ENCODE results near the gene ETV3. TPM values are rescaled to one million over a fixed set of nuclear protein-coding genes. Genes with fewer than 3 reads are reported as not detected.

Gene ETV3
- total and polyA plus RNA-seq, 2 of the 4 experiments (the other 2 are of a cell fraction) = 6.4 to 14.7 TPM

DNA sequence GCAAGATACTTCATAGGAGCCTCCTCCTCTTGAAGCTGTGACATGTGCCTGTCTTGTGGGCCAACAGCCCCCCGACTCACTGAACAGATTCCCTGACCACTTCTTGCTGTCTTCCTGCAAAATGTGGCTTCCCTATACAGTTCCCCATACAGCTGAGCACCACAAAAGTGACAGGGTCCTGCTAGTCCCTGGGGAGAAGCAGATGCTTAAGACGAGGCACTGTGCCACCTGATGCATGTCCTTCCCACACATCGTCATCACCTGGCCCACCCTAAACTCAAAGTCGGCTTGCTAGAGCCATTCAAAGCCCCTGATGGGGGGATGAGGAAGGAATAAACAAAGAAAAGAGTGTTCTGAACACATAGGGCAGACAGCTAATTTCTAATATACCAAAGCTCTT, 29.2 kb upstream of the ETV3 start:
- no peaks in the 10 kb centered on the region for H3K9me1 ChIP-seq (ENCODE audit: insufficient read depth, low read length)
- H4K91ac ChIP-seq (ENCODE audit: insufficient read depth, low read depth, low read length) = no peak overlapping the region
- no peak overlapping the region for H3K56ac ChIP-seq (ENCODE audit: extremely low read depth, insufficient read depth, low read length)
- no peak overlapping the region for H2AFZ ChIP-seq (replicated peaks; ENCODE audit: low read length, poor library complexity)
- H4K5ac ChIP-seq (ENCODE audit: low read depth, low read length) = no peak overlapping the region
- WGBS, 2 experiments (ENCODE audit: extremely low coverage in 2 of 2, insufficient read length in 1 of 2) = 43% methylated on average over 1 of the region's 4 CpGs; no CpG with 5 or more reads in 1 of the 2 experiments
- H3K27ac ChIP-seq (ENCODE audit: insufficient read depth, low read length) = no peak overlapping the region
- H3K4me1 ChIP-seq (ENCODE audit: control insufficient read depth, insufficient read depth, low read length) = peaks cover under 1% of the 10 kb centered on the region; the same call in 1 of the 2 replicates
- H3K14ac ChIP-seq (replicated peaks; ENCODE audit: low read depth, low read length) = no peak overlapping the region
- no peak overlapping the region for H3K18ac ChIP-seq (ENCODE audit: low read depth, low read length)
- dilution Hi-C loops (cut with HindIII; ENCODE audit: low sequenced_read_pairs, unreplicated experiment) = no loop called here
- no peak overlapping the region for H3K4me2 ChIP-seq (ENCODE audit: low read depth, low read length)
- H4K20me1 ChIP-seq (ENCODE audit: insufficient read depth, low read length) = no peaks in the 10 kb centered on the region
- no peak overlapping the region for H2BK20ac ChIP-seq (ENCODE audit: low read depth, low read length)
- ATAC-seq (ENCODE audit: low read depth) (no peak), DNase-seq (no peak)
- intact Hi-C loops (cut with micrococcal nuclease) = no loop called here
- BruUV-seq (replicated peaks) = no TSS peak
- no peak overlapping the region for H3K4ac ChIP-seq (ENCODE audit: low read depth, low read length)
- ChIA-PET POLR2A (ENCODE audit: unreplicated experiment) (interaction anchor here (0.5 kb wide), 1 partner anchor 15 kb away, joined by 3 read pairs; no protein-coding TSS in a partner anchor), CTCF (no interaction called here)
- H2AK9ac ChIP-seq (replicated peaks; ENCODE audit: low read depth, low read length, poor library complexity) = no peak overlapping the region
- no peak overlapping the region for H2BK15ac ChIP-seq (ENCODE audit: low read depth, low read length)
- H2BK5ac ChIP-seq (ENCODE audit: low read depth, low read length, poor library complexity, severe bottlenecking) = no peak overlapping the region
- no peaks in the 10 kb centered on the region for H3K79me1 ChIP-seq (ENCODE audit: low read depth in 1 of 2, low read length in 2 of 2)
- H3K36me3 ChIP-seq (ENCODE audit: control insufficient read depth, insufficient read depth, low read length) = no peaks in the 10 kb centered on the region
- no peak overlapping the region for H3K23ac ChIP-seq (ENCODE audit: low read depth, low read length)
- in situ Hi-C loops (cut with MboI; ENCODE audit: low sequenced_read_pairs) = no loop called here
- no peak overlapping the region for H3K4me3 ChIP-seq (ENCODE audit: insufficient read depth, low read depth, low read length)
- H2AK5ac ChIP-seq (ENCODE audit: low read depth, low read length) = no peak overlapping the region
- peaks cover 40% of the 10 kb centered on the region for H3K27me3 ChIP-seq (ENCODE audit: control insufficient read depth, insufficient read depth, low read length)
- no peaks in the 10 kb centered on the region for H3K9me3 ChIP-seq (ENCODE audit: control insufficient read depth, insufficient read depth, low read length)
- H2BK120ac ChIP-seq (ENCODE audit: low read depth, low read length) = no peak overlapping the region
- H4K8ac ChIP-seq (ENCODE audit: low read depth in 2 of 2, low read length in 2 of 2) = no peak overlapping the region
- H3K9ac ChIP-seq (ENCODE audit: low read depth, low read length) = no peak overlapping the region
- TF ChIP-seq, protein P1, sequence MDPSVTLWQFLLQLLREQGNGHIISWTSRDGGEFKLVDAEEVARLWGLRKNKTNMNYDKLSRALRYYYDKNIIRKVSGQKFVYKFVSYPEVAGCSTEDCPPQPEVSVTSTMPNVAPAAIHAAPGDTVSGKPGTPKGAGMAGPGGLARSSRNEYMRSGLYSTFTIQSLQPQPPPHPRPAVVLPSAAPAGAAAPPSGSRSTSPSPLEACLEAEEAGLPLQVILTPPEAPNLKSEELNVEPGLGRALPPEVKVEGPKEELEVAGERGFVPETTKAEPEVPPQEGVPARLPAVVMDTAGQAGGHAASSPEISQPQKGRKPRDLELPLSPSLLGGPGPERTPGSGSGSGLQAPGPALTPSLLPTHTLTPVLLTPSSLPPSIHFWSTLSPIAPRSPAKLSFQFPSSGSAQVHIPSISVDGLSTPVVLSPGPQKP (IDR thresholded peaks at IDR 0.05; ENCODE audit: borderline replicate concordance, low read depth, low read length) = no peak
- TF ChIP-seq, protein P2, sequence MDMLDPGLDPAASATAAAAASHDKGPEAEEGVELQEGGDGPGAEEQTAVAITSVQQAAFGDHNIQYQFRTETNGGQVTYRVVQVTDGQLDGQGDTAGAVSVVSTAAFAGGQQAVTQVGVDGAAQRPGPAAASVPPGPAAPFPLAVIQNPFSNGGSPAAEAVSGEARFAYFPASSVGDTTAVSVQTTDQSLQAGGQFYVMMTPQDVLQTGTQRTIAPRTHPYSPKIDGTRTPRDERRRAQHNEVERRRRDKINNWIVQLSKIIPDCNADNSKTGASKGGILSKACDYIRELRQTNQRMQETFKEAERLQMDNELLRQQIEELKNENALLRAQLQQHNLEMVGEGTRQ (IDR thresholded peaks at IDR 0.05; ENCODE audit: low read depth, low read length) = no peak
- TF ChIP-seq BHLHE40 (IDR thresholded peaks at IDR 0.05; ENCODE audit: low read depth, low read length) (no peak), CEBPB (IDR thresholded peaks at IDR 0.05; ENCODE audit: low read depth, low read length) (no peak), RAD21 (IDR thresholded peaks at IDR 0.05; ENCODE audit: low read length) (no peak), CHD1 (IDR thresholded peaks at IDR 0.05; ENCODE audit: low read depth, low read length) (no peak), RFX5 (IDR thresholded peaks at IDR 0.05; ENCODE audit: low read depth, low read length) (no peak), RCOR1 (IDR thresholded peaks at IDR 0.05; ENCODE audit: insufficient replicate concordance, low read length) (no peak), FOS (IDR thresholded peaks at IDR 0.05; ENCODE audit: low read depth, low read length) (no peak), MAZ (IDR thresholded peaks at IDR 0.05; ENCODE audit: borderline replicate concordance, low read depth, low read length) (no peak), SMC3 (IDR thresholded peaks at IDR 0.05; ENCODE audit: low read depth, low read length) (no peak), MAFK (IDR thresholded peaks at IDR 0.05; ENCODE audit: low read depth, low read length) (no peak)
- TF ChIP-seq, protein P3, sequence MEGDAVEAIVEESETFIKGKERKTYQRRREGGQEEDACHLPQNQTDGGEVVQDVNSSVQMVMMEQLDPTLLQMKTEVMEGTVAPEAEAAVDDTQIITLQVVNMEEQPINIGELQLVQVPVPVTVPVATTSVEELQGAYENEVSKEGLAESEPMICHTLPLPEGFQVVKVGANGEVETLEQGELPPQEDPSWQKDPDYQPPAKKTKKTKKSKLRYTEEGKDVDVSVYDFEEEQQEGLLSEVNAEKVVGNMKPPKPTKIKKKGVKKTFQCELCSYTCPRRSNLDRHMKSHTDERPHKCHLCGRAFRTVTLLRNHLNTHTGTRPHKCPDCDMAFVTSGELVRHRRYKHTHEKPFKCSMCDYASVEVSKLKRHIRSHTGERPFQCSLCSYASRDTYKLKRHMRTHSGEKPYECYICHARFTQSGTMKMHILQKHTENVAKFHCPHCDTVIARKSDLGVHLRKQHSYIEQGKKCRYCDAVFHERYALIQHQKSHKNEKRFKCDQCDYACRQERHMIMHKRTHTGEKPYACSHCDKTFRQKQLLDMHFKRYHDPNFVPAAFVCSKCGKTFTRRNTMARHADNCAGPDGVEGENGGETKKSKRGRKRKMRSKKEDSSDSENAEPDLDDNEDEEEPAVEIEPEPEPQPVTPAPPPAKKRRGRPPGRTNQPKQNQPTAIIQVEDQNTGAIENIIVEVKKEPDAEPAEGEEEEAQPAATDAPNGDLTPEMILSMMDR (conservative IDR thresholded peaks at IDR 0.05; ENCODE audit: low read depth, low read length) = no peak
